H1 (cell line): ENCODE data around the gene WASHC4. TPM values are rescaled to one million over a fixed set of nuclear protein-coding genes. Genes with fewer than 3 reads are reported as not detected.

Experiments
- CTCF ChIA-PET: fragments of 300-600 bp; sonication (Branson Sonifier 250); formaldehyde crosslinking; loops from one replicate; lab custom pipeline; 2021; ENCODE audit not compliant: partially characterized antibody; lab: Charles Lee
- POLR2A ChIA-PET: fragments of 300-600 bp; sonication (Branson Sonifier 250); formaldehyde crosslinking; loops from one replicate; lab custom pipeline; 2021; ENCODE audit warnings: inconsistent platforms; ENCODE audit not compliant: partially characterized antibody; lab: Charles Lee
- DNase-seq, 2 experiments: peaks; one replicate each; pipeline versions ENCODE4 v3.0.0 to v3.0.0-alpha.2; 2010 to 2022; ENCODE audit warnings: low spot score in 2 of 2, low read depth in 1 of 2, mixed read lengths in 1 of 2
- FAIRE-seq: peaks from 2 replicates; lab custom pipeline; 2011; peaks lifted over from hg19 to GRCh38; lab: Jason Lieb, UNC
- H2AFZ ChIP-seq: 2 replicates; pipeline ENCODE4 v1.8.1; 2012; ENCODE audit warnings: low read length, inconsistent platforms
- H2AK5ac ChIP-seq: 2 replicates; pipeline ENCODE4 v1.6.1; 2013; ENCODE audit warnings: low read depth, low read length
- H2BK120ac ChIP-seq: replicated peaks from 2 replicates; pipeline ENCODE3; 2013; ENCODE audit warnings: low read depth, low read length, inconsistent platforms
- H2BK12ac ChIP-seq: 2 replicates; pipeline ENCODE4 v1.6.1; 2013; ENCODE audit warnings: low read depth, low read length
- H2BK15ac ChIP-seq: 2 replicates; pipeline ENCODE4 v1.6.1; 2013; ENCODE audit warnings: low read length
- H2BK20ac ChIP-seq: 2 replicates; pipeline ENCODE4 v1.6.1; 2013; ENCODE audit warnings: low read length
- H2BK5ac ChIP-seq: 2 replicates; pipeline ENCODE4 v1.6.1; 2013; ENCODE audit warnings: low read depth, low read length
- H3K14ac ChIP-seq: 2 replicates; pipeline ENCODE4 v1.6.1; 2013; ENCODE audit warnings: inconsistent platforms; ENCODE audit not compliant: insufficient read length
- H3K18ac ChIP-seq: 2 replicates; pipeline ENCODE4 v1.6.1; 2013; ENCODE audit warnings: low read length; ENCODE audit errors: extremely low read depth
- H3K23ac ChIP-seq: 2 replicates; pipeline ENCODE4 v1.6.1; 2013; ENCODE audit warnings: inconsistent platforms; ENCODE audit not compliant: insufficient read length
- H3K23me2 ChIP-seq: 2 replicates; pipeline ENCODE4 v1.6.1; 2013; ENCODE audit warnings: low read depth, low read length
- H3K27ac ChIP-seq: 2 replicates; pipeline ENCODE4 v1.6.1; 2011; ENCODE audit warnings: low read depth, low read length, inconsistent platforms
- H3K27me3 ChIP-seq, 4 experiments: replicated peaks in 1 of 4; 1 replicate in 1 of 4; 2 replicates in 3 of 4; pipeline versions ENCODE4 v1.6.1 to v1.8.1; 2011 to 2013; ENCODE audit warnings: low read length in 3 of 4, mild to moderate bottlenecking in 3 of 4, inconsistent platforms in 2 of 4, mixed read lengths in 2 of 4, moderate library complexity in 1 of 4; ENCODE audit not compliant: control insufficient read depth in 3 of 4, insufficient read depth in 3 of 4; ENCODE audit errors: extremely low read depth in 1 of 4
- H3K36me3 ChIP-seq, 4 experiments: 2 replicates each; pipeline versions ENCODE4 v1.6.1 to v1.8.1; 2011 to 2013; ENCODE audit warnings: mild to moderate bottlenecking in 4 of 4, low read length in 3 of 4, moderate library complexity in 2 of 4, control low read depth in 1 of 4, inconsistent platforms in 1 of 4; ENCODE audit not compliant: insufficient read depth in 4 of 4, control insufficient read depth in 2 of 4
- H3K4ac ChIP-seq: replicated peaks from 2 replicates; pipeline ENCODE3; 2013; ENCODE audit warnings: low read length, low read depth, mixed read lengths, inconsistent platforms; ENCODE audit not compliant: insufficient read length
- H3K4me1 ChIP-seq, 4 experiments: replicated peaks in 1 of 4; 1 replicate in 1 of 4; 2 replicates in 3 of 4; pipeline versions ENCODE4 v1.6.1 to v1.8.1; 2011 to 2013; ENCODE audit warnings: low read length in 3 of 4, inconsistent platforms in 2 of 4, mixed read lengths in 1 of 4; ENCODE audit not compliant: insufficient read depth in 4 of 4, control insufficient read depth in 3 of 4
- H3K4me2 ChIP-seq, 2 experiments: 2 replicates each; pipeline versions ENCODE4 v1.6.1 to v1.8.1; 2011 to 2013; ENCODE audit warnings: low read depth in 2 of 2, low read length in 2 of 2, control low read depth in 1 of 2, inconsistent platforms in 1 of 2, mild to moderate bottlenecking in 1 of 2; ENCODE audit not compliant: insufficient read depth in 1 of 2
- H3K4me3 ChIP-seq, 4 experiments: fragments of 200-600, 300-600 bp in 1 of 4; sonication (generic), shearing (Covaris generic), sonication (Bioruptor Twin) in 1 of 4; 2 replicates each; pipeline versions ENCODE4 v1.5.1 to v1.8.1; 2011 to 2016; ENCODE audit warnings: low read length in 4 of 4, low read depth in 3 of 4, control low read depth in 2 of 4, inconsistent platforms in 2 of 4, mild to moderate bottlenecking in 2 of 4, mixed read lengths in 1 of 4, moderate library complexity in 1 of 4; ENCODE audit not compliant: insufficient read depth in 2 of 4; ENCODE audit errors: extremely low read depth in 1 of 4
- H3K56ac ChIP-seq: replicated peaks from 2 replicates; pipeline ENCODE3; 2013; ENCODE audit warnings: low read depth, mild to moderate bottlenecking, mixed read lengths, low read length, inconsistent platforms; ENCODE audit not compliant: insufficient read length
- H3K79me1 ChIP-seq: 2 replicates; pipeline ENCODE4 v1.6.1; 2013; ENCODE audit warnings: low read depth, low read length, control low read depth
- H3K79me2 ChIP-seq, 2 experiments: 2 replicates each; pipeline versions ENCODE4 v1.6.1 to v1.8.1; 2012 to 2013; ENCODE audit warnings: low read length in 2 of 2, mild to moderate bottlenecking in 2 of 2, inconsistent platforms in 1 of 2; ENCODE audit not compliant: insufficient read depth in 2 of 2, control insufficient read depth in 1 of 2
- H3K9ac ChIP-seq, 4 experiments: replicated peaks in 1 of 4; 1 replicate in 1 of 4; 2 replicates in 3 of 4; pipeline versions ENCODE4 v1.6.1 to v1.8.1; 2011 to 2013; ENCODE audit warnings: low read depth in 3 of 4, low read length in 3 of 4, control low read depth in 2 of 4, mild to moderate bottlenecking in 2 of 4, moderate library complexity in 2 of 4, inconsistent platforms in 1 of 4; ENCODE audit errors: extremely low read depth in 1 of 4
- H3K9me3 ChIP-seq, 2 experiments: 2 replicates each; pipeline versions ENCODE4 v1.6.1 to v1.8.1; 2012 to 2013; ENCODE audit warnings: mild to moderate bottlenecking in 2 of 2, moderate library complexity in 2 of 2, control low read depth in 1 of 2, inconsistent platforms in 1 of 2, low read depth in 1 of 2, low read length in 1 of 2, mixed read lengths in 1 of 2; ENCODE audit not compliant: insufficient read depth in 2 of 2
- H4K20me1 ChIP-seq, 2 experiments: replicated peaks in 1 of 2; 2 replicates each; pipeline versions ENCODE3 to v1.8.1; 2011 to 2013; ENCODE audit warnings: inconsistent platforms in 2 of 2, low read length in 2 of 2, mild to moderate bottlenecking in 1 of 2; ENCODE audit not compliant: insufficient read depth in 2 of 2, control insufficient read depth in 1 of 2
- H4K5ac ChIP-seq: 2 replicates; pipeline ENCODE4 v1.6.1; 2013; ENCODE audit warnings: low read length, low read depth, mixed read lengths, inconsistent platforms; ENCODE audit not compliant: insufficient read length
- H4K8ac ChIP-seq: 2 replicates; pipeline ENCODE4 v1.8.0; 2013; ENCODE audit warnings: mild to moderate bottlenecking, moderate library complexity, low read length, inconsistent platforms; ENCODE audit not compliant: insufficient read depth; ENCODE audit errors: extremely low read depth
- H4K91ac ChIP-seq: replicated peaks from 2 replicates; pipeline ENCODE3; 2013; ENCODE audit warnings: low read length, mixed read lengths, inconsistent platforms; ENCODE audit not compliant: insufficient read length
- CBX5 ChIP-seq: fragments of 300-800, 300-1000 bp; sonication (generic); IDR thresholded peaks from 2 replicates; pipeline ENCODE4 v1.7.1; 2016; ENCODE audit warnings: antibody characterized with exemption, low read length, low read depth
- CHD1 ChIP-seq: IDR thresholded peaks from 2 replicates; pipeline ENCODE4 v1.6.1; 2012; ENCODE audit warnings: low read depth, low read length, improper control_type of control experiment
- CHD2 ChIP-seq: IDR thresholded peaks from 2 replicates; pipeline ENCODE4 v1.6.1; 2012; ENCODE audit warnings: low read length, improper control_type of control experiment
- EGR1 ChIP-seq: IDR thresholded peaks from 2 replicates; pipeline ENCODE4 v1.6.1; 2011; ENCODE audit warnings: low read depth, low read length, borderline replicate concordance
- EP300 ChIP-seq, 2 experiments: IDR thresholded peaks; 1 replicate in 1 of 2; 2 replicates in 1 of 2; pipeline ENCODE4 v1.6.1; 2011 to 2012; ENCODE audit warnings: low read depth in 2 of 2, low read length in 2 of 2, mild to moderate bottlenecking in 2 of 2, borderline replicate concordance in 1 of 2, inconsistent platforms in 1 of 2, moderate library complexity in 1 of 2
- MAFK ChIP-seq: IDR thresholded peaks from 2 replicates; pipeline ENCODE4 v1.6.1; 2012; ENCODE audit warnings: low read depth, mild to moderate bottlenecking, improper control_type of control experiment, low read length
- PHF8 ChIP-seq: fragments of 200-600 bp; sonication (generic); conservative IDR thresholded peaks from 2 replicates; pipeline ENCODE4 v1.7.1; 2012; ENCODE audit warnings: low read depth, mild to moderate bottlenecking, inconsistent platforms, low read length, moderate library complexity
- RFX5 ChIP-seq: IDR thresholded peaks from 2 replicates; pipeline ENCODE4 v1.6.1; 2011; ENCODE audit warnings: low read depth, low read length, improper control_type of control experiment, borderline replicate concordance
- SP2 ChIP-seq: IDR thresholded peaks from 2 replicates; pipeline ENCODE4 v1.6.1; 2012; ENCODE audit warnings: mild to moderate bottlenecking, low read length, inconsistent platforms
- SUZ12 ChIP-seq: fragments of 200-600 bp; sonication (generic); IDR thresholded peaks from 2 replicates; pipeline ENCODE4 v1.6.1; 2012; ENCODE audit warnings: mild to moderate bottlenecking, inconsistent platforms, low read length, moderate library complexity, mixed read lengths
- USF2 ChIP-seq: IDR thresholded peaks from 2 replicates; pipeline ENCODE4 v1.6.1; 2011; ENCODE audit warnings: low read length, improper control_type of control experiment
- ZNF274 ChIP-seq: IDR thresholded peaks from 2 replicates; pipeline ENCODE4 v1.7.0; 2012; ENCODE audit warnings: low read length, borderline replicate concordance; ENCODE audit errors: extremely low read depth
- WGBS, 2 experiments: shearing (Covaris generic) in 1 of 2; methylation state at CpG; one replicate each; pipeline versions ENCODE4 v1.1.6 to v1.1.7; 2013 to 2015; ENCODE audit warnings: low lambda C conversion rate in 2 of 2, mixed read lengths in 2 of 2, inconsistent platforms in 1 of 2, low coverage in 1 of 2, missing lambda C conversion rate in 1 of 2; ENCODE audit not compliant: insufficient replicate concordance in 2 of 2, insufficient coverage in 1 of 2, insufficient read length in 1 of 2; ENCODE audit errors: extremely low coverage in 1 of 2, missing lambda C conversion rate in 1 of 2; 5-methylcytosine and 5-hydroxymethylcytosine counted together
- polyA plus RNA-seq, 7 experiments: library from polyadenylated mRNA; depleted of rRNA in 3 of 7; stranded (reverse) in 5 of 7; unstranded in 2 of 7; fragments of >200 nt in 5 of 7; fragments of 200-250 nt in 2 of 7; gene quantifications; 1 replicate in 5 of 7; 2 replicates in 1 of 7; 4 replicates in 1 of 7; pipeline versions ENCODE4 v1.2.1 to v1.2.3, GENCODE V29; 2011 to 2013; ENCODE audit warnings: missing spikeins in 2 of 7, mixed read lengths in 2 of 7
- total RNA-seq: library from RNA; stranded (reverse); fragmentation: NEBNext Ultra II Directional; extraction: Animal tissue kit (Norgen Biotek cat#: 25700); gene quantifications from 2 replicates; pipeline ENCODE4 v1.2.1, GENCODE V29; 2021

WASHC4 gene
- total and polyA plus RNA-seq, 2 of the 8 experiments (the other 6 are each of a cell fraction or from before 2014, with no cell fraction given), result 13.0 to 38.5 TPM

- CTCF ChIA-PET, result interaction anchor here (2.5 kb wide), 1 partner anchor 14 kb away, joined by 10 read pairs; no protein-coding TSS in a partner anchor
- Histone ChIP-seq H3K79me2 (no peaks in the 10 kb centered on the region), H2BK120ac (no peak overlapping the region), H2AFZ (no peak overlapping the region), H3K36me3 (no peaks in the 10 kb centered on the region; a peak in 1 of 8 replicates), H2AK5ac (no peak overlapping the region), H4K91ac (no peak overlapping the region), H3K14ac (no peak overlapping the region), H3K79me1 (no peaks in the 10 kb centered on the region), H3K27ac (no peak overlapping the region), H3K27me3 (no peaks in the 10 kb centered on the region), H2BK15ac (no peak overlapping the region), H3K23me2 (no peaks in the 10 kb centered on the region), H3K23ac (no peak overlapping the region), H3K4me3 (no peak overlapping the region), H3K56ac (no peak overlapping the region), H3K4me1 (no peaks in the 10 kb centered on the region), H3K4me2 (no peak overlapping the region), H3K18ac (no peak overlapping the region), H2BK12ac (no peak overlapping the region), H3K4ac (no peak overlapping the region), H4K5ac (no peak overlapping the region), H3K9me3 (no peaks in the 10 kb centered on the region), H2BK5ac (no peak overlapping the region), H4K8ac (no peak overlapping the region), H2BK20ac (no peak overlapping the region), H4K20me1 (no peaks in the 10 kb centered on the region), H3K9ac (no peak overlapping the region)
- 90% methylated on average over 6 of the region's 6 CpGs; no CpG with 5 or more reads in 1 of the 2 experiments for WGBS, 2 experiments
- DNase-seq, result no peak
- no peak for FAIRE-seq
- POLR2A ChIA-PET, result interaction anchor here (0.9 to 2.1 kb wide), 3 partner anchors 12 to 40 kb away, joined by 3 to 7 read pairs (median 4); partner anchors contain the start of gene WASHC4
- no peak for TF ChIP-seq CHD1
- no peak for TF ChIP-seq RFX5
- TF ChIP-seq EP300 (IDR thresholded peaks at IDR 0.05; ENCODE audit: borderline replicate concordance in 1 of 2, low read depth in 2 of 2, low read length in 2 of 2), result no peak
- TF ChIP-seq MAFK, result no peak
- TF ChIP-seq USF2, result no peak
- TF ChIP-seq ZNF274, result no peak
- TF ChIP-seq SP2, result no peak
- TF ChIP-seq SUZ12, result no peak
- no peak for TF ChIP-seq CHD2
- no peak for TF ChIP-seq CBX5
- TF ChIP-seq PHF8, result no peak
- TF ChIP-seq EGR1, result no peak
Observed at GRCh38 chr12:105067511-105068031, 40.0 kb upstream of the WASHC4 start.
